ENCODE measurements around the gene TNRC6A. TPM values are rescaled to one million over a fixed set of nuclear protein-coding genes. Genes with fewer than 3 reads are reported as not detected.
A peak's percentile ranks its signal among the peaks of the same experiment; 100 is the strongest.

Gene TNRC6A
- total and polyA plus RNA-seq, 10 of the 15 experiments (the other 5 are each of a cell fraction or from before 2014, with no cell fraction given) = 4.6 to 41.3 (median 29.7) TPM

DNA sequence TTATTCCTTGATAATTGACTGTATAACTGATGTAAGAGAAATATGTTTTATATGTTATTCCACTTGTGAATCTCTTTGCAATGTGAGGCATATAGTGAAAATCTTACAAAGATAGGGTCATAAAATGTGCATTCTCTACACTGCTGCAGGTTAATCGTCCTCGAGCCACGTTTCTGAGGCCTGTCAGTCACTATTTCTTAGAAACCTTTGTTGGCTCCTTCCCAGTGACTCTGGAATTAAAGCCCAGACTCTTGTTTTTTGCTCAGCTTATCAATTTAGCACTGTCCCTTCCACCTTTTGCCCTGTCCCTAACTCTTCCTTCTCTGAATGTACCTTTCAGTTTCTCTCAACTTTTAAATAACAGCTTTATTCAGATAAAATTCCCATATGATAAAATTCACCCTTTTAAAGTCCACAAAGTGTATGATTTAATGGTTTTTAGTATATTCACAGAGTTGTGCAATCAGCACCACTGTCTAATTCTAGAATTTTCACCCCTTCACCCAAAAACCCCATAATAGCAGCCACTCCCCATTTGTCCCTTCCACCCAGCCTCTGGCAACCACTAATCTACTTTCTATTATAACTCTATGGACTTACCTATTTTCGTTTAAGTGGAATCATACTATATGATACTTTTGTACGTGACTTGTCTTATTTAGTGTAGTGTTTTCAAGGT, 8.6 kb downstream of the TNRC6A start:
- Histone ChIP-seq H2AFZ (ENCODE audit: control insufficient read depth, low read depth, low read length) (no peak overlapping the region), H3K4me2 (ENCODE audit: control insufficient read depth, insufficient read depth) (peak overlapping the region; percentile 41; the same call in 1 of the 2 replicates), H4K20me1 (ENCODE audit: control insufficient read depth, insufficient read depth) (no peaks in the 10 kb centered on the region; the same call in 1 of the 2 replicates), H3K4me3 (no peak overlapping the region), H3K4me1 (ENCODE audit: control insufficient read depth, insufficient read depth, low read length) (peaks cover 35% of the 10 kb centered on the region), H3K79me2 (ENCODE audit: control insufficient read depth, insufficient read depth, low read length) (peaks cover 93% of the 10 kb centered on the region), H3K36me3 (ENCODE audit: control insufficient read depth in 2 of 2, insufficient read depth in 2 of 2, low read length in 1 of 2) (peaks cover 2 to 14% of the 10 kb centered on the region in 2 experiments; a peak in 3 of 4 replicates), H3K27ac (ENCODE audit: control insufficient read depth, insufficient read depth) (no peak overlapping the region), H3K9me3 (replicated peaks; ENCODE audit: control insufficient read depth, insufficient read depth, low read length) (no peaks in the 10 kb centered on the region), H3K9ac (ENCODE audit: control insufficient read depth, insufficient read depth, low read length) (no peak overlapping the region), H3K27me3 (replicated peaks in 1 of 2; ENCODE audit: control insufficient read depth in 2 of 2, insufficient read depth in 2 of 2, low read length in 1 of 2) (no peaks in the 10 kb centered on the region)
- DNase-seq (ENCODE audit: low read depth, low spot score) = no peak
- 96% methylated on average over 5 of the region's 5 CpGs for WGBS (ENCODE audit: insufficient coverage, insufficient replicate concordance, low lambda C conversion rate, missing lambda C conversion rate)
- RAD21 ChIA-PET (ENCODE audit: unreplicated experiment) = no interaction called here
- ATAC-seq = no peak
- FAIRE-seq = no peak
- CTCF ChIA-PET = interaction anchor here (0.6 to 1.8 kb wide), 2 partner anchors 16 to 25 kb away, joined by 4 read pairs; no protein-coding TSS in a partner anchor
- in situ Hi-C loops (cut with MboI) = no loop called here
- SMC1A ChIA-PET (ENCODE audit: uncharacterized antibody, unreplicated experiment) = interaction anchor here (1.0 kb wide), 1 partner anchor 11 kb away, joined by 3 read pairs; no protein-coding TSS in a partner anchor
- intact Hi-C loops (cut with micrococcal nuclease; ENCODE audit: unreplicated experiment) = no loop called here
- POLR2A ChIA-PET = interaction anchor here (0.6 kb wide), 1 partner anchor 323 kb away, joined by 5 read pairs; no protein-coding TSS in a partner anchor
- BruUV-seq (replicated peaks) = no TSS peak
- TF ChIP-seq ZBTB4 (CRISPR knock-in tag; IDR thresholded peaks at IDR 0.05) (no peak), BHLHE40 (IDR thresholded peaks at IDR 0.05; ENCODE audit: borderline replicate concordance in 1 of 2, low read depth in 2 of 2, low read length in 1 of 2) (no peak), ZSCAN29 (IDR thresholded peaks at IDR 0.05) (no peak), BMI1 (IDR thresholded peaks at IDR 0.05; ENCODE audit: borderline replicate concordance) (no peak), NFYB (IDR thresholded peaks at IDR 0.05; ENCODE audit: insufficient read depth, low read depth, low read length) (no peak), ZNF207 (IDR thresholded peaks at IDR 0.05; ENCODE audit: borderline replicate concordance) (no peak), SMAD5 (IDR thresholded peaks at IDR 0.05; ENCODE audit: low read depth) (no peak), GATAD2B (conservative IDR thresholded peaks at IDR 0.05; ENCODE audit: low read depth) (no peak), MXI1 (IDR thresholded peaks at IDR 0.05; ENCODE audit: low read depth, low read length) (no peak), RUNX3 (IDR thresholded peaks at IDR 0.05; ENCODE audit: low read length) (no peak), BCL11A (IDR thresholded peaks at IDR 0.05; ENCODE audit: low read depth, low read length) (no peak)
- TF ChIP-seq, protein P1, sequence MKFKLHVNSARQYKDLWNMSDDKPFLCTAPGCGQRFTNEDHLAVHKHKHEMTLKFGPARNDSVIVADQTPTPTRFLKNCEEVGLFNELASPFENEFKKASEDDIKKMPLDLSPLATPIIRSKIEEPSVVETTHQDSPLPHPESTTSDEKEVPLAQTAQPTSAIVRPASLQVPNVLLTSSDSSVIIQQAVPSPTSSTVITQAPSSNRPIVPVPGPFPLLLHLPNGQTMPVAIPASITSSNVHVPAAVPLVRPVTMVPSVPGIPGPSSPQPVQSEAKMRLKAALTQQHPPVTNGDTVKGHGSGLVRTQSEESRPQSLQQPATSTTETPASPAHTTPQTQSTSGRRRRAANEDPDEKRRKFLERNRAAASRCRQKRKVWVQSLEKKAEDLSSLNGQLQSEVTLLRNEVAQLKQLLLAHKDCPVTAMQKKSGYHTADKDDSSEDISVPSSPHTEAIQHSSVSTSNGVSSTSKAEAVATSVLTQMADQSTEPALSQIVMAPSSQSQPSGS (IDR thresholded peaks at IDR 0.05; ENCODE audit: low read length) = no peak
- TF ChIP-seq, protein P2, sequence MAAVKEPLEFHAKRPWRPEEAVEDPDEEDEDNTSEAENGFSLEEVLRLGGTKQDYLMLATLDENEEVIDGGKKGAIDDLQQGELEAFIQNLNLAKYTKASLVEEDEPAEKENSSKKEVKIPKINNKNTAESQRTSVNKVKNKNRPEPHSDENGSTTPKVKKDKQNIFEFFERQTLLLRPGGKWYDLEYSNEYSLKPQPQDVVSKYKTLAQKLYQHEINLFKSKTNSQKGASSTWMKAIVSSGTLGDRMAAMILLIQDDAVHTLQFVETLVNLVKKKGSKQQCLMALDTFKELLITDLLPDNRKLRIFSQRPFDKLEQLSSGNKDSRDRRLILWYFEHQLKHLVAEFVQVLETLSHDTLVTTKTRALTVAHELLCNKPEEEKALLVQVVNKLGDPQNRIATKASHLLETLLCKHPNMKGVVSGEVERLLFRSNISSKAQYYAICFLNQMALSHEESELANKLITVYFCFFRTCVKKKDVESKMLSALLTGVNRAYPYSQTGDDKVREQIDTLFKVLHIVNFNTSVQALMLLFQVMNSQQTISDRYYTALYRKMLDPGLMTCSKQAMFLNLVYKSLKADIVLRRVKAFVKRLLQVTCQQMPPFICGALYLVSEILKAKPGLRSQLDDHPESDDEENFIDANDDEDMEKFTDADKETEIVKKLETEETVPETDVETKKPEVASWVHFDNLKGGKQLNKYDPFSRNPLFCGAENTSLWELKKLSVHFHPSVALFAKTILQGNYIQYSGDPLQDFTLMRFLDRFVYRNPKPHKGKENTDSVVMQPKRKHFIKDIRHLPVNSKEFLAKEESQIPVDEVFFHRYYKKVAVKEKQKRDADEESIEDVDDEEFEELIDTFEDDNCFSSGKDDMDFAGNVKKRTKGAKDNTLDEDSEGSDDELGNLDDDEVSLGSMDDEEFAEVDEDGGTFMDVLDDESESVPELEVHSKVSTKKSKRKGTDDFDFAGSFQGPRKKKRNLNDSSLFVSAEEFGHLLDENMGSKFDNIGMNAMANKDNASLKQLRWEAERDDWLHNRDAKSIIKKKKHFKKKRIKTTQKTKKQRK (IDR thresholded peaks at IDR 0.05; ENCODE audit: low read depth, low read length) = no peak
